Renal cortical epithelial cell (primary cell): ENCODE results near the gene RMDN2. TPM values are rescaled to one million over a fixed set of nuclear protein-coding genes. Genes with fewer than 3 reads are reported as not detected.
"Not testable (repeated sequence)": the region's sequence is repeated elsewhere in the genome, so short reads cannot be mapped to it uniquely, and the experiment has no call there.

Source experiments
- DNase-seq: peaks from one replicate; pipeline ENCODE4 v3.0.0-alpha.2; 2011; ENCODE audit warnings: low read depth
- total RNA-seq: library from RNA; depleted of rRNA; stranded (reverse); fragments of >200 nt; gene quantifications from 2 replicates; pipeline ENCODE4 v1.2.3, GENCODE V29; 2014

RMDN2 gene
- total RNA-seq, 1 donor from 2014 or later, result 18.1 TPM

GRCh38 chr2:37932873-37933272 is 7.8 kb downstream of the RMDN2 start:
- DNase-seq, result not testable (repeated sequence)

DNA sequence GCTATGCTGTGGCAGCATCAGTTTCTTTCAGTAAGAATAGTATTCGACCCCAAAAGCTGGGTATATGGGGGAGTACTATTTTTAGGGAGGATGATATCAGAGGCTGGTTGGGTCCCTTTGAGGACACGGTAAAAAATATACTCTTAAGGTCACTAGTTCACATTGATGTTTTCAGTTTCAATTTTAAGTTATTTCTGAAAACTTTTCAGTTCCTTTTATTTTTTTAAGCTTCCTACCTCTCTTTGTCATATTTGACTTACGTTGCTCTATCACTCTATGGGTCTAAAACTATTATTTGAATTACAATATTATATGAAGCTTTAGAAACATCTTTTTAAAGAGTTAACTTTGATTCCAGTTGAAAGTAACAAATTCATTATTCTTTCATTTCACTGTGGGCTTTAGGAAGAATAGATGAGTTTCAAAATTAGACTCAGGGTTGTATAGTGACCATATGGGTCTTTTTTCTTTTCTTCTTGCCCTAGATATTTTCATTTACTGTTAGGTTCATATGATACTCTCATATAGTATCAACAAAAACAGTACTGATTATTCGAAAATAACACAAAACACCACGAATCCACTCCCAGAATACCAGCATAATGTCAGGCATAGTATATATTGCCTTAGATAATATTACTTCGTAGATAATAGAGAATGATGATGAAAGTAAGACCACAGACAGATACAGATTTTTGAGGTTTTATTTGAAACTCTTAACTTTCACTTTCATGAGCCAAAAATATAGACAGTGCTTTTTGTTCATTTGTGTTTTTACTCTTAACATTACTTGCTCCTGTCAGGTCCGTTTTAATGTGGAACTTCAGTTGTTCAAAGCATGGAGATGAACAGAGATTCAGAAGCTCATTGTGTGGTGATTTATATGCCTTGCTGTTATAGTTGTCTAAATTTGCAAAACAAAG is 9.8 kb downstream of the RMDN2 start:
- no peak for DNase-seq

GRCh38 chr2:37937568-37937967 is 12.5 kb downstream of the RMDN2 start:
- DNase-seq, result not testable (repeated sequence)

DNA sequence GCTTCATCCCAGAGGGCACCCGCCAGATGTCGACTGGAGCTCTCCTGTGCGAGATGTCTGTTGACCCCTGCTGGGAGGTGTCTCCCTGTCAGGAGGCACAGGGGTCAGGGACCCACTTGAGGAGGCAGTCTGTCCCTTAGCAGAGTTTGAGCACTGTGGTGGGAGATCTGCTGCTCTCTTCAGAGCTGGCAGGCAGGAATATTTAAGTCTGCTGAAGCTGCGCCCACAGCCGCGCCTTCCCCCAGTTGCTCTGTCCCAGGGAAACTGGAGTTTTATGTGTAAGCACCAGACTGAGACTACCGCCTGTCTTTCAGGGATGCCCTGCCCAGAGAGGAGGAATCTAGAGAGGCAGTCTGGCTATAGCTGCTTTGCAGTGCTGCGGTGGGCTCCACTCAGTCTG is 16.2 kb downstream of the RMDN2 start:
- DNase-seq, result not testable (repeated sequence)

- DNase-seq, result no peak
These were observed 19.2 kb downstream of the RMDN2 start for GRCh38 chr2:37944268-37944667.

- DNase-seq, result no peak
These were observed 22.2 kb downstream of the RMDN2 start for GRCh38 chr2:37947306-37947705.

DNA sequence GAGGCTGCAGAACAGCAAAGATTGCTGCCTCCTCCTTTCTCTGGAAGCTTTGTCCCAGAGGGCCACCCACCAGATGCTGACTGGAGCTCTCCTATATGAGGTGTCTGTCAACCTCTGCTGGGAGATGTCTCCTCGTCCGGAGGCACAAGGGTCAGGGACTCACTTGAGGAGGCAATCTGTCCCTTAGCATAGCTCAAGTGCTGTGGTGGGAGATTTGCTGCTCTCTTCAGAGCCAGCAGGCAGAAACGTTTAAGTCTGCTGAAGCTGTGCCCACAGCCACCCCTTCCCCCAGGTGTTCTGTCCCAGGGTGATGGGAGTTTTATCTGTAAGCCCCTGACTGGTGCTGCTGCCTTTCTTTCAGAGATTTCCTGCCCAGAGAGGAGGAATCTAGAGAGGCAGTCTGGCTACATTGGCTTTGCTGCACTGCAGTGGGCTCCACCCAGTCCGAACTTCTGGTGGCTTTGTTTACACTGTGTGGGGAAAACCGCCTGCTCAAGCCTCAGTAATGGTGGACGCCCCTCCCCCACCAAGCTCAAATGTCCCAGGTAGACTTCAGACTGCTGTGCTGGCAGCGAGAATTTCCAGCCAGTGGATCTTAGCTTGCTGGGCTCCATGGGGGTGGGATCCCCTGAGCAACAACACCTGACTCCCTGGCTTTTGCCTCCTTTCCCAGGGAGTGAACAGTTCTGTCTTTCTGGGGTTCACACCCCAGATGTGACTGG is 37.1 kb downstream of the RMDN2 start:
- not testable (repeated sequence) for DNase-seq

DNA sequence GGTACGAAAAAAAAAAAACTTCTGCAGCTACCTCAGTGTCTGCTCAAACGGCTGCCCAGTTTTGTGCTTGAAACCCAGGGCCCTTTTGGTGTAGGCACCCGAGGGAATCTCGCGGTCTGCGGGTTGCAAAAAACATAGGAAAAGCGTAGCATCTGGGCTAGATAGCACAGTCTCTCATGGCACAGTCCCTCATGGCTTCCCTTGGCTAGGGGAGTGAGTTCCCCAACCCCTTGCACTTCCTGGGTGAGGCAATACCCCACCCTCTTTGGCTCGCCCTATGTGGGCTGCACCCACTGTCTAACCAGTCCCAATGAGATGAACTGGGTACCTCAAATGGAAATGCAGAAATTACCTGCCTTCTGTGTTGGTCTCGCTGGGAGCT is 37.6 kb downstream of the RMDN2 start:
- DNase-seq, result not testable (repeated sequence)

- not testable (repeated sequence) for DNase-seq
These were observed 38.8 kb downstream of the RMDN2 start for GRCh38 chr2:37963901-37964300.

DNA sequence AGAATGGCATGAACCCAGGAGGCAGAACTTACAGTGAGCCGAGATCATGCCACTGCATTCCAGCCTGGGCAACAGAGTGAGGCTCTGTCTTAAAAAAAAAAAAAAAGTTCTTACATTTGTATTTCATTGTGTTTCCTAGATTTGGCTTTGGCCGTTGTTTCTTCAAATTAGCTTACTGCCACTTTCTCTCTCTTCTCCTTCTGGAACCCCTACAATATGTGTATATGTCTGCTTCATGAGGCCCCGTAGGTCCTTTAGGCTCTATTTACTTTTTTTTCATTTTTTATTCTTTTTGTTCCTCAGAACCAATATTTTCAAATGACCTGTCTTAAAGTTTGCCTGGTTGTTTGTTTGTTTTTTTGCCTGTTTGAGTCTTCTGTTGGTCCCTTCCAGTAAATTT is 41.2 kb downstream of the RMDN2 start:
- DNase-seq, result no peak

DNA sequence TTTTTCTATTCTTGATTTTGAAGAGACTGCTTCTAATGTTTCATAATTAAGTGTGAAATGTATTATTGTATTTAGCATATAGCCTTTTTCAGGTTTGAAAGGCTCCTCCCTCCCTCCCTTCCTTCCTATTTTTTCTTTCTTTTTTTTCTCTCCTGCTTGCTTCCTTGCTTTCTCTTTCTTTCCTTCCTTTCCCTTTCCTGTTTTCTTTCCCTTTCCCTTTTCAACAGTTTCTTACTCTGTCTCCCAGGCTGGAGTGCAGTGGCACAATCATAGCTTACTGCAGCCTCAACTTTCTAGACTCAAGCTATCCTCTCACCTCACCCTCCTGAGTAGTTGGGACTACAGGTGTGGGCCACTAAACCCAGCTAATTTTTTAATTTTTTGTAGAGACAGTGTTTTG is 44.6 kb downstream of the RMDN2 start:
- no peak for DNase-seq

- no peak for DNase-seq
These were observed 46.9 kb downstream of the RMDN2 start for GRCh38 chr2:37971971-37972370.

DNA sequence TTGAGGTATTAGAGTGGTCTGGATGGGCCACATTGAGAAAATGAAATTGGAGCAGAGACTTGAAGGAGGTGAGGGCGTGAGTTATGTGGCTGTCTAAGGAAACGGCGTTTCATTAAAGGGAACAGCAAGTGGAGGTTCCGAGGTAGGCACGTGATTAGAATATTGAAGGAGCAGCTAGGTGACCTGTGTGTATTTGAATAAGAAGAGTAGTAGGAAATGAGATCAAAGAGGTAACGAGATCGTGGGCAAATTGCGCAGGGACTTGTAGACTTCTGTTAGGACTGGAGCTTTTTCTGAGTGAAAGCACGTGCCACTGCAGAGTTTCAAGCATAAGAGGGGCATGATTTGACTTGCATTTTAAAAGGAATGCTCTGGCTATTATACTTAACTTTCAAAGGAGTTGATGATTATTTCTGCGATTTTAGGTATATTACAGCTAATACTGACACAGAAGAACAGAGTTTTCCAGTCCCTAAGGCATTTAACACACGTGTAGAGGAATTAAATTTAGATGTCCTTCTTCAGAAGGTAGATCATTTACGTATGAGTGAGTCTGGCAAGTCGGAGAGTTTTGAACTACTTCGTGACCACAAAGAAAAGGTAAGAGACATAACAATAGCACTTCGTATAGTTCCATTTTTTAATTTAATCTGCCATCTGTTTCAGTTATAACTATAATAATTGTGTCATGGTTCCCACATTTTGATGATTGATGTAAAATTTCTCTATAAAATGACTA is 48.7 kb downstream of the RMDN2 start:
- peak; percentile 43 for DNase-seq

DNA sequence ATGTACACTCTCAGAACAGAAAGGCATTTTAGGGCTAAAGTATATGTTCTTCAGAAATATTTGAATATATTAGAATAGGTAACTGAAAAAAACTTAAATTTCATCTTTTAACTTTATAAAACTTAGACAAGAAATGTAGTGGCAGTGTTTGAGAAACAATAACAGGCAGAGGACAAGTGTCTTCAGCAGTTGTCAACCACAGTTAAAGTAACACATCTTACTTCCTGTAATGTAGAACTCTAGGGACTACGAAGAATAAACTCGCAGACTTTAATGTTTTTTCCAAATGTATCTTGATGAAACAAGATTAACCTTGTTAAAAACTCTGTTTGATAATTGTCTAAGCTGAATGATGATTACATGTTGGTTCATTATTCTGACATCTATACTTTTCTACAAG is 50.7 kb downstream of the RMDN2 start:
- no peak for DNase-seq

- no peak for DNase-seq
These were observed 51.3 kb downstream of the RMDN2 start for GRCh38 chr2:37976411-37976810.

- peak; percentile 46 for DNase-seq
These were observed 57.1 kb downstream of the RMDN2 start for GRCh38 chr2:37982147-37982582.

DNA sequence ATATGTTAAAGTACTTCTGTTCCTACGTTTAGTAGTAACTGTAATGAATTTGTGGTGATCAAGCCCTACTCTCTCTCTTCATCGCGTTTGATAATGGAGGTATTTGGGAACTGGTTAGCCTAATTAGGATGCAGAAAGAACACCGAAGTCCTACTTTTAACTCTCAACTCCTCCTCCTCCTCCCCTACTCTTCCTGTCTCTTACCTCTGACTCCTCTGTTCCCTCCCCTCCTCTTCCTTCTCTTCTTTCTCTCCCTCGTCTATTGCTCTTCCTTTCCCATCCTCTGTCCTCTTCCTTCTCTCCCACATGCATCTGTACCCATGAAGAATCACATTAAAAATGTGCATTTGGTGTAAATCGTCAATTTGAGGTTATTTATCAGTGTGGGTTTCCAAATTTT is 57.8 kb downstream of the RMDN2 start:
- DNase-seq, result no peak

DNA sequence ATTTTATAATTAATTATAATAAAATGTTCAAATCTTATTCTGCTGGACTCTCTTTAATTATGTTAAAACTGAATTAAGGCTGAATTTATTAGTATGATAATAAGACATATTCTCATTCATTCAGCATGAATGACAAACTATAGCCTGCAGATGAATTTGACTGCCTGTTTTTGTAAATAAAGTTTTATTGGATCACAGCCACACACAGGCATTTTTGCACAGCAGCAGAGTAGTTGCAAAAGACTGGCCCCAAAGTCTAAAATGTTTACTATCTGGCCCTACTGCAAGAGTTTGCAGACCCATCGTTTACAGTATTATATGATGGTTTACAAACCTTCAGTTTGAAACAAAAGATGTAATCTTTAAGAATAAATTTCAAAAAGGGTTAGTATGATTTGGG is 58.6 kb downstream of the RMDN2 start:
- no peak for DNase-seq

DNA sequence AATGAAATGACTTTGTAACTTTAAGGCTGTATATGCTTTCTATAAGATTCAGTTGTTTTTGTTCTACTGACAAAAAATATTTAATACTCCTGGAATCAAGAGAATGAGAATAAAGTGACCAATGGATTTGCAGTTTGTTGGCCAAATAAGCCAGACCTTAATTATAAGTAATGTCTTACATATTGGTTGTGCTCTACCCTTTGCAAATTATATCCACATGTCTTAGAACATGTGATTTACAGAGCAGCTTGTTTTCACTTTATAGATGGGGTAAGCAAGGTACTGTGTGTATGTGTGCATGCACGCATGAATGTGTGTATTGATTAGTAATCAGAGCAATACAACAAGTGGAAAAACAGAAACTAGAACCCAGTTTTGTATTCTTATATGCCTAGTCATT is 59.1 kb downstream of the RMDN2 start:
- no peak for DNase-seq

GRCh38 chr2:37984589-37984988 is 59.5 kb downstream of the RMDN2 start:
- peak; percentile 36 for DNase-seq

- DNase-seq, result peak; percentile 67
These were observed 60.2 kb downstream of the RMDN2 start for GRCh38 chr2:37985333-37985732.

DNA sequence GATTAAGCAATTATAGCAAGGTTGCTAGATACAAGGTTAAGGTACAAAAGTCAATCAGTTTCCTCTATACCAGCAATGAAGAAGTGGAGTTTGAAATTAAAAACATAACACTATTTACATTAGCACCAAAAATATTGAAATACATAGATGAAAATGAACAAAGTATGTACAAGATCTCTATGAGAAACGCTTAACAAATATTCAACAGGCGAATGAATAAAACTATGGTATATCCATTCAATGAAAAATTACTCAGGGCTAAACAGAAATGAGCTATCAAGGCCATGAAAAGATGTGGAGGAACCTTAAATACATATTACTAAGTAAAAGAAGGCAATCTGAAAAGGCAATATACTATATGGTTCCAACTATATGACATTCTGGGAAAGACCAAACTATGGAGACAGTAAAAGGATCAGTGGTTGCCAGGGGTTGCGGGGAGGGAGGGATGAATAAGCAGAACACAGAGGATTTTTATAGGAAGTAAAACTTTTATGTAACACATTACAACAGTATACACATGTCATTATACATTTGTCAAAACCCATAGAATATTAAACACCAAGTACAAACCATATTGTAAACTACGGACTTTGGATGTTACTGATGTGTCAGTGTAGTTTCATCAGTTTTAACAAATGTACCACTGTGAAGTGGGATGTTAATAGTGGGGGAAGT is 62.1 kb downstream of the RMDN2 start:
- no peak for DNase-seq
